ENCODE data around the gene SRSF2. TPM values are rescaled to one million over a fixed set of nuclear protein-coding genes. Genes with fewer than 3 reads are reported as not detected.

SRSF2 gene
- total RNA-seq, 2 donors from 2014 or later, result 258 to 301 TPM

- 1 to 2% methylated on average over 7 of the region's 7 CpGs for WGBS, 2 donors
These were observed 1.3 kb upstream of the SRSF2 start for GRCh38 chr17:76738468-76738850.

GRCh38 chr17:76737676-76738467 lies 741 bp upstream of the SRSF2 start, which contains the start of gene MFSD11:
TSS of gene MFSD11 (plus strand) at chr17:76738119. CDS start at chr17:76738353, 234 bp downstream.
- intact Hi-C loops (cut with DNase I), result no loop called here
- TF ChIP-seq POLR2A (IDR thresholded peaks at IDR 0.05), result peak in 1 of 3 donors; percentile 11
- peak in 2 of 7 experiments; percentile 11 to 16 for TF ChIP-seq CTCF (IDR thresholded peaks at IDR 0.05)
- peaks cover 0 to 14% of the 10 kb centered on the region in 2 donors for H3K36me3 ChIP-seq (replicated peaks in 1 of 2; ENCODE audit: insufficient read depth in 1 of 2, low read depth in 2 of 2)
- peak; percentile 79 for ATAC-seq
- no peaks in the 10 kb centered on the region for H3K27me3 ChIP-seq
- DNase-seq, result peak; percentile 90 to 92 (median 92)
- peaks cover 47% of the 10 kb centered on the region for H3K4me1 ChIP-seq
- 0% methylated on average over 21 to 56 of the region's 57 CpGs for WGBS, 2 donors
- no peaks in the 10 kb centered on the region for H3K9me3 ChIP-seq
- peak within 1 kb of the TSS; percentile 67 to 85 for H3K4me3 ChIP-seq
- H3K27ac ChIP-seq, result peak within 1 kb of the TSS; percentile 98 to 100 (median 99)

More at GRCh38 chr17:76738468-76738850, 1.3 kb upstream of the SRSF2 start:
- peaks cover 41% of the 10 kb centered on the region for H3K4me1 ChIP-seq
- H3K27ac ChIP-seq, result peak overlapping the region; percentile 98 to 100 (median 99)
- peak overlapping the region in 1 of 2 donors; percentile 69 for H3K4me3 ChIP-seq
- intact Hi-C loops (cut with DNase I), result no loop called here
- TF ChIP-seq CTCF (IDR thresholded peaks at IDR 0.05) (no peak), POLR2A (IDR thresholded peaks at IDR 0.05) (no peak)
- peaks cover 0 to 10% of the 10 kb centered on the region in 2 donors for H3K36me3 ChIP-seq (replicated peaks in 1 of 2; ENCODE audit: insufficient read depth in 1 of 2, low read depth in 2 of 2)
- no peaks in the 10 kb centered on the region for H3K27me3 ChIP-seq
- no peak for ATAC-seq
- H3K9me3 ChIP-seq, result no peaks in the 10 kb centered on the region
- DNase-seq, result no peak

- peak; percentile 44 for ATAC-seq
- intact Hi-C loops (cut with DNase I), result no loop called here
- Histone ChIP-seq H3K27ac (peak overlapping the region; percentile 98 to 100 (median 99)), H3K4me1 (peaks cover 60% of the 10 kb centered on the region), H3K9me3 (no peaks in the 10 kb centered on the region), H3K4me3 (peak overlapping the region; percentile 67 to 85), H3K36me3 (replicated peaks in 1 of 2; ENCODE audit: insufficient read depth in 1 of 2, low read depth in 2 of 2) (peaks cover 0 to 18% of the 10 kb centered on the region in 2 donors), H3K27me3 (no peaks in the 10 kb centered on the region)
- 1% methylated on average over 97 of the region's 117 CpGs; no CpG with 5 or more reads in 1 of the 2 donors for WGBS, 2 donors
- DNase-seq, result peak; percentile 78 to 83 (median 82)
- TF ChIP-seq POLR2A (IDR thresholded peaks at IDR 0.05) (peak in 2 of 3 donors; percentile 9 to 25), CTCF (IDR thresholded peaks at IDR 0.05) (peak in 4 of 7 experiments; percentile 37 to 44 (median 40))
These were observed 616 bp downstream of the SRSF2 start for GRCh38 chr17:76736349-76737081.

- peaks cover 66% of the 10 kb centered on the region for H3K4me1 ChIP-seq
- DNase-seq, result no peak
- intact Hi-C loops (cut with DNase I), result no loop called here
- H3K9me3 ChIP-seq, result no peaks in the 10 kb centered on the region
- TF ChIP-seq POLR2A (IDR thresholded peaks at IDR 0.05) (no peak), CTCF (IDR thresholded peaks at IDR 0.05) (no peak)
- WGBS, 2 donors, result 0 to 1% methylated on average over 9 to 20 of the region's 20 CpGs
- no peaks in the 10 kb centered on the region for H3K27me3 ChIP-seq
- peaks cover 0 to 22% of the 10 kb centered on the region in 2 donors for H3K36me3 ChIP-seq (replicated peaks in 1 of 2; ENCODE audit: insufficient read depth in 1 of 2, low read depth in 2 of 2)
- ATAC-seq, result no peak
- peak overlapping the region; percentile 98 to 100 (median 99) for H3K27ac ChIP-seq
- H3K4me3 ChIP-seq, result peak overlapping the region; percentile 67 to 85
These were observed 1.4 kb downstream of the SRSF2 start for GRCh38 chr17:76735586-76736348.

Data from body of pancreas (tissue), 4 donors.